GM19043 (cell line): Measurements from ENCODE around the gene VWF.
"Not testable (repeated sequence)": the region's sequence is repeated elsewhere in the genome, so short reads cannot be mapped to it uniquely, and the experiment has no call there.

Experiments
- ATAC-seq: cut with Tn5 transposase; IDR thresholded peaks from one replicate; pipeline ENCODE4 v1.9.1; 2021; ENCODE audit warnings: low read depth; ENCODE audit not compliant: unreplicated experiment

The VWF gene

GRCh38 chr12:6146509-6146908, 22.0 kb upstream of the VWF start:
- no peak for ATAC-seq

- no peak for ATAC-seq
These were observed 21.1 kb upstream of the VWF start for GRCh38 chr12:6145564-6145963.

- no peak for ATAC-seq
These were observed 18.8 kb upstream of the VWF start for GRCh38 chr12:6143303-6143675.

DNA sequence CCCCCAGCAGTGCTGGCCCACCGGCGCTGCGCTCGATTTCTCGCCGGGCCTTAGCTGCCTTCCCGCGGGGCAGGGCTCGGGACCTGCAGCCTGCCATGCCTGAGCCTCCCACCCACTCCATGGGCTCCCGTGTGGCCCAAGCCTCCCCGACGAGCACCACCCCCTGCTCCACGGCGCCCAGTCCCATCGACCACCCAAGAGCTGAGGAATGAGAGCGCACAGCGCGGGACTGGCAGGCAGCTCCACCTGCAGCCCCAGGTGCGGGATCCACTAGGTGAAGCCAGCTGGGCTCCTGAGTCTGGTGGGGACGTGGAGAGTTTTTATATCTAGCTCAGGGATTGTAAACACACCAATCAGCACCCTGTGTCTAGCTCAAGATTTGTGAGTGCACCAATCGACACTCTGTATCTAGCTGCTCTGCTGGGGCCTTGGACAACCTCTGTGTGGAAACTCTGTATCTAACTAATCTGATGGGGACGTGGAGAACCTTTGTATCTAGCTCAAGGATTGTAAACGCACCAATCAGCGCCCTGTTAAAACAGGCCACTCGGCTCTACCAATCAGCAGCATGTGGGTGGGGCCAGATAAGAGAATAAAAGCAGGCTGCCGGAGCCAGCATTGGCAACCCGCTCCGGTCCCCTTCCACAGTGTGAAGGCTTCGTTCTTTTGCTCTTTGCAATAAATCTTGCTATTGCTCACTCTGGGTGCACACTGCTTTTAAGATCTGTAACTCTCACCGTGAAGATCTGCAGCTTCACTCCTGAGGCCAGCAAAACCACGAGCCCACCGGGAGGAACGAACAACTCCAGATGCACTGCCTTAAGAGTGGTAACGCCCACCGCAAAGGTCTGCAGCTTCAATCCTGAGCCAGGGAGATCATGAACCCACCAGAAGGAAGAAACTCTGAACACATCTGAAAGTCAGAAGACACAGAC, 18.2 kb upstream of the VWF start:
- ATAC-seq: not testable (repeated sequence)

- not testable (repeated sequence) for ATAC-seq
These were observed 17.4 kb upstream of the VWF start for GRCh38 chr12:6141731-6142367.

DNA sequence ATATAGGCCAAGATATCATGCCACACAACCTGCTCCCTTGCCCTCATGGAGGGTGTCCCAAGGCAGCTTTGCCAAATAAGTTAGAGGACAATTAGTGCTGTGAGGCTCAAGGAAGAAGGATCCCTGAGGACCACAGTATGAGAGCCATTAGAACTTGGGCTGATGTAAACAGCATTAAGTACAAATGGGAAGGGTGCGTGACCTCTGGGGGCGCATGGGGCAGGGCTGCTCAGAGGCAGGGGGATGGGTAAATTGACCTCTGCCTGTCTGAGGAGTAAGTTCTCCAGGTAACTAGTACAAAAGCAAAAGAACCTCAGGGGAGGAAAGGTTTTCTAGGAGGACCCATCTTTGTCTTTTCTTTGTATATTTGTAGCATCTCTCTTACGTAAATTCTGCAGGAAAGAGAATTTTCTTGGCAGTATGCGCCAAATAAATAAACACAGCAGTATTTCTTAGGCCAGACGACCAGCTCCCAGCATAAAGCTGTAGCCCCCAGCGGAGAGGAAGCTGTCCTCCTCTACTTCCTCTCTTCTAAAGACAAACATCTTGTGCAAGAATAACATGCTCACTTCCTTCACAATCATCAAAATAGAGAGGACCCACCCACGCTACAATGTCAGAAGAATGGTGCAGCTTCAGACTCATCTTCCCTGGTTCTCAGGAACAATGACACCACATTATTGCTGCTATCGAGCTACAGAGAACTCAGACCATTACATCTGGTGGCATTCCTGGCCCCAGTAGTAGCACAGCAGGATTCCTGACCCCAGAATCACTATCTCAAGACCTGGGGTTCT, 16.4 kb upstream of the VWF start:
- ATAC-seq: no peak

DNA sequence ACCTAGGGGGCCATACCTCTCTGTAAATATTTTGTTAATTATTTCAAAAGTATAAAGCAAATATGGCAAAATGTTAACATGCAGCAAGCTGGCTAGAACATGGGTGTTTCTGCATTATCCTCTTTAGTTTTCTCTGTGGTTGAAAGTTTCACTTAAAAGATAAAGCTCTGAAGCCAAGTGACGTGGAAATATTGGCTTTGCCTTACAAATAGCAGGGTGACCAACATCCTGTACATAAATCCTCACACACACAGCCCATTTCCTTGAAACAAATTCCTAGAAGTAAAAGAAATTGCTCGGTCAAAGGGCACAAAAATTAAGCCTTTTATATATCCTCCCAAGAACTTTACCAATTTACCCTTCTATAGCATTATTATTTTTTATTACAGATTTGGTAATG, 10.6 kb upstream of the VWF start:
- ATAC-seq: no peak

DNA sequence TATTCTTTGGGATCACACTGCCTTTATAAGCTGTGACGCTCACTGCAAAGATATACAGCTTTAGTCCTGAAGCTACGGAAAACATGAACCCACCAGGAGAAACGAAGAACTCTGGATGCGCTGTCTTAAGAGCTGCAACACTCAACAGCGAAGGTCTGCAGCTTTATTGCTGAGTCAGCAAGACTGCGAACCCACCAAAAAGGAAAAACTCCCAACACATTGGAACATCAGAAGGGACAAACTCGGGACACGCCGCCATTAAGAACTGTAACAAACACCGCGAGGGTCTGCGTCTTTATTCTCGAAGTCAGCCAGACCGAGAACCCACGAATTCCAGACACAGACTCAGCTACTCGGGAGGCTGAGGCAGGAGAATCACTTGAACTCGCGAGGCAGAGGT, 9.2 kb upstream of the VWF start:
- no peak for ATAC-seq

DNA sequence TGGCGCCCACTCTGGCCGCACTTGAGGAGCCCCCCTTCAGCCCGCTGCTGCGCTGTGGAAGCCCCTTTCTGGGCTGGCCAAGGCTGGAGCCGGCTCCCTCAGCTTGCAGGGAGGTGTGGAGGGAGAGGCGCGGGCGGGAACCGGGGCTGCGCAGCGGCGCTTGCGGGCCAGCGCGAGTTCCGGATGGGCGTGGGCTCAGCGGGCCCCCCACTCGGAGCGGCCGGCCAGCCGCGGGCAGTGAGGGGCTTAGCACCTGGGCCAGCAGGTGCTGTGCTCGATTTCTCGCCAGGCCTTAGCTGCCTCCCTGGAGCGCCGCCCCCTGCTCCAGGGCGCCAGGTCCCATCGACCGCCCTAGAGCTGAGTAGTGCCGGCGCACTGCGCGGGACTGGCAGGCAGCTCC, 8.0 kb upstream of the VWF start:
- no peak for ATAC-seq

DNA sequence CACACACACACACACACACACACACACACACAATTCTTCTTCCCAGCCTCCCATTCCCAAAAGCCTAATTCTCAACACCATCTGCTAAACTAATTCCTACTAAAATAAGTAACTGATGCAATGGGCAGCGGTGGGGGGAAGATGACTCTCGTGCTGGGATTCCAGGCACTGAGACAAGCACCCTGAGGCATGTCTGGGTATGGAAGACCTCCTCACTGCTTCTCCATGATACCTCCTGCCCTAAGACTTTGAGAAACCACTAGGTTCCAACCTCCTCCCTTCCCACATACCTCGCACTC, 789 bp upstream of the VWF start:
- no peak for ATAC-seq

DNA sequence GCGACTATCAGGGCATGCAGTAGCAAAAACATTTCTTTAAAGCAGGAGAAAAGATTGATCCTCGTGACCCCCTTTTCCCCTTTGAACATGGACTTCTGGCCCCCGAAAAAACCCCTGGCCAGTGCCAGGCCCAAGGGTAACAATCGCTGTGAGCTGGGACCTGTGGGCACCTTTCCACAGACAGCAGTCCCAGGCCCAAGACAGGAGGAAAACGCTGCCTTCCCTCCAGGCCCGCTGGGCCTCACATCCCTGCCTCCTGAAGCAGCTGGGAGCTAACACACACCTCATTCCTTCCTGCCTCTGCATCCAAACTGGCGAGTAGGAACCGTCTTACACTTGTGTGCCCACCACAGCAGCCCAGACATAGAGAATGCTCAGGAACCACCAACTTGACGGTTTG, 1.2 kb downstream of the VWF start:
- ATAC-seq: no peak

- no peak for ATAC-seq
These were observed 2.3 kb downstream of the VWF start for GRCh38 chr12:6122201-6122600.

DNA sequence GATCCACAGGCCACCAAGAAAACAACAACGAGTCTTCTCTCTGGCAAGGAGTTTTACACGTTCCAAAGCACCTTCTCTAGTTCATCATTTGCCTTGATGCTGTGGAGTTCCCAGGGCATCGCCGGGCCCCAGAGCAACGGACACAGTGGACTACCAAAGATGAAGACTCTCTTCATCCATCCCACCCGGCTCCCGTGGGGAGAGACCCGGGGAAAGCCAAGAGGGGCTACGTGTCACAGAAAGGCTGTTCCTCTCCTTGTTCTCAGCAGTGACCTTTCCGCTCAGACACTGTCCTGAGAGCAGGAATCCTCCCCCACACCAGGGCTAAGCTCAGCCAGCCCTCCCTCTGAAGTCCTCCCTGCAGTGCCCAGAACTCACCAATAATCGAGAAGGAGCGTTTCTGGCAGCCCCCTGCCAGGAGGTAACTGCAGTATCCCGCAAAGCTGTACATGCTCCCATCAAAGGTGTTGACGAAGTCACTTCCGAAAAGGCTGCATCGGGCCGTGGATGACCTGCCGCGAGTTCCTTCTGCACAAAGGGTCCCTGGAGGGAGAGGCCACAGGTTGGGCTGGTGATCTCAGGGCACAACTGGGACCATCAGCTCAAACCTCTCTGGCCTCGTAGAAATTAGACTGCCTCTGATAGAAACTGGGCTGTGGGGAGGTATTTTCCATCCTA, 3.5 kb downstream of the VWF start:
- no peak for ATAC-seq

DNA sequence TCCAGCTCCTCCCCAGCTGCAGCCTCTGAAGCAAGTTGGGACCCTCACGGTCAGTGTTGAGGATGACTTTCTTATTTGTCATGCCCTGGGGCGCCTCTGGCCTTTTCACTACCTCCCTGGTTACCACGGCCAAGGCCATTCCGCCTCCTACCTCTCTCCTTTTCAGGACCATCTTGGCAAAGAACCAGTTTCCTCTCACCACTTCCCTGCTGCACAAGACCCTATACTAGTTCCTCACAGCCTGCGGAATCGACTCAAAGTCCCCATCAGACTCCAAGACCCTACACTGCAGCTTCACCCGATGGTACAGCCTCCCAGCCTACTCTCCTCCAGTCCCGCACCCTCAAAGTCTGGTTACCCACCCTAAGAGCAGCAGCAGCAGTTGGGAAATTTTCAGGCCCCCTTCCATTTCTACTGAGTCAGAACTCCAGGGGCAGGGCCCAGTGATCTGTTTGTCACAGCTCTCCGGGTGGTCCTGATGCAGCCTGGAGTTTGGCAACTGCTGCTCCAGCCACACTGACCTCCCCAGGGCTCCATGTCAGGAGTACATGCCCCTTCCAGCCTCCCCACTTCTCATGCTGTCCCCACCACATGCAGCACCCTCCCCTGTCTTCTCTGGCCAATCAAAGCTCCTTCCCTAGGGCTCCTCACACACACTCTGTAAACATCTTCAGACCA, 5.4 kb downstream of the VWF start:
- ATAC-seq: no peak

GRCh38 chr12:6116471-6117021, 7.9 kb downstream of the VWF start:
- no peak for ATAC-seq

DNA sequence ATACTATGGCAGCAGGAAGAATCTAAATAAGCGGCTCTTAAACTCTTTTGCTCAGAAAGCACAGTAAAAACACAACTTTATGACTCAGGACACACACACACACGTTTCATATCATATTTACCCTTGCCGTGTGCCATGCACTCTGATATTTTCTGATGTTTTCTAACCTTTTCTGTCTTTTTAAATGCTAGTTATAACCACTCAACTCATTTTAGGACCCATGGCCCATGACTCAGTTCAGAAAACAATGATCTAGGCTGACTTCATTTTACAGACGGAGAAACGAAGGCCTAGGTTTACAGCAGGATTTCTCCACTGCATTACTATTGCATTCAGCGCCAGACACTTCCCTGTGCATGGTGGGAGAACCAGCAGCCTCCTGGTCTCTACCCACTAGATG, 9.1 kb downstream of the VWF start:
- ATAC-seq: no peak

GRCh38 chr12:6114476-6114870, 10.0 kb downstream of the VWF start:
- ATAC-seq: no peak

DNA sequence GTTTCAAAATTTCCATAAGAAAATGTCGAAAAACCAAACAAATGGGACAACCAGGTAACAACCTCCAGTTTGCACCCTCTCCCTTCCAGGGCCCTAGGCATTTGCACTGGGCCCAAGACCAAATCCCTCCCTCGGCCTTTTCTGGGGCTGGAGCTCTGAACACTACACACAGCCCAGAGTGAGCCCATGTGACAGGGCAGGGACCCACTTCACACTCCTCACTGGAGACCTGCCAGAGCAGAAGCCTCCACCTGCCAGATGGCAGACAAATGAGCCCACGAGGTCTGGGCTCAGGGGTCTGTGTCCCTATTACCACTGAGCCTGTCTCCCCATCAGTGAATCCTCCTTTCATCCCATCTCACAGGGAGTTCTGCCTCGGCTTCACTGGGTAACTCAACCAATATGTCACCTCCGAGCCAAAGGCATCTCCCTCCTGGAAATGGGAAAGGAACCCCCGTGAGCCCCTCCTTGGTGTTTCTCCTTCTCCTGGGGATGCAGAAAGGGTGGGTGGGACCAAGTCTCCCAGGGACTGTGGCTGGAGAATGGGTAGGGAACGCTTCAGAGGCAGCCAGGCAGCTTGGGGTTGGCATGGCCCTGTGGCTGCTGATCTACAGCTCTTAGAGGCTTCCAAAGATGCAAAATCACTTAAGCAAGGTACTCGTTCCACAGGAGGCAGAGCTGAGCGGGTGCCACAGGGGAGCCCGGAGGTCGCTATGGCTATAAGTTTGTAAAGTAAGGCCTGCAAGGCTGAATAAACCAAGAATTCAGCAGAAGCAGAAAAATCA, 10.6 kb downstream of the VWF start:
- no peak for ATAC-seq

DNA sequence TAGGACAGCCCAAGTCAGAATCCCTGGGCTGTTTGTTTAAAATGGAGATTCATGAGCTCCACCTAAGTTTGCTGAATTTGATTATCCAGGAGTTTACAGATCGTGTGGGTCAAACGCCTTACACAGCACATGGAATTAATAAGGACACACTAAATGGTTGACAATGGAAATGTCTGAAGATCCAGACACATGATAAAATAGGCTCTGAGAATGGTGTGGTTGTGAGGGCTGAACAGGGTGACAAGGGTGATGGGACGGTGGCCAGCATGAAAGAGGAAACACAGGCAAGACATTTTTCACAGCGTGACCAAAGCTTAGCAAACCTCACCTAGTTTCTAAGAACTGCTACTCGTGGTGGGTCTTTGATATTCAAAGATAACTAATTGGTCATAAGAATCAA, 12.5 kb downstream of the VWF start:
- ATAC-seq: no peak
